GM18511 (cell line): ENCODE data around the gene NINL.
A peak's percentile ranks its signal among the peaks of the same experiment; 100 is the strongest.

Experiments used
- ATAC-seq: cut with Tn5 transposase; IDR thresholded peaks from one replicate; pipeline ENCODE4 v1.9.1; 2021; ENCODE audit warnings: mild to moderate bottlenecking, moderate library complexity; ENCODE audit not compliant: unreplicated experiment

The NINL gene

DNA sequence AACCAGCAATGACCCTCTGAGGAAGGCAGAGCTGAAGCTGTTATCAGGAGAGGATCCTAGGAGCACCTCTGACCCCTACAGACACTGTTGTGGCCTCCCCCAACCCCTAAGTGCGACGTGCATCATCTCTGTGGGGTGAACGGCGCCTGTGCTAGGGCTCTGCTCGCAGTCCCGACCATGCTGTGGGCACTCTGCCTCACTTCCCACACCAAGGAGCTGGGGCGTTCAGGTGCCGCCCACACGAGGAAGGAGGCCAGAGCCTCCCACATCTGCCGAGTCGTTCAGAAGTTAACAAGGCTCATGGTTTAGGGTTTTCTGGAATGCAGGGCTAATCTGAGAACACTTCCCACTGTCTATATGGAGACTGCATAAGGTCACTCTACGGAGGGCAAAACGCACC is 115.8 kb downstream of the NINL start:
- ATAC-seq: no peak

DNA sequence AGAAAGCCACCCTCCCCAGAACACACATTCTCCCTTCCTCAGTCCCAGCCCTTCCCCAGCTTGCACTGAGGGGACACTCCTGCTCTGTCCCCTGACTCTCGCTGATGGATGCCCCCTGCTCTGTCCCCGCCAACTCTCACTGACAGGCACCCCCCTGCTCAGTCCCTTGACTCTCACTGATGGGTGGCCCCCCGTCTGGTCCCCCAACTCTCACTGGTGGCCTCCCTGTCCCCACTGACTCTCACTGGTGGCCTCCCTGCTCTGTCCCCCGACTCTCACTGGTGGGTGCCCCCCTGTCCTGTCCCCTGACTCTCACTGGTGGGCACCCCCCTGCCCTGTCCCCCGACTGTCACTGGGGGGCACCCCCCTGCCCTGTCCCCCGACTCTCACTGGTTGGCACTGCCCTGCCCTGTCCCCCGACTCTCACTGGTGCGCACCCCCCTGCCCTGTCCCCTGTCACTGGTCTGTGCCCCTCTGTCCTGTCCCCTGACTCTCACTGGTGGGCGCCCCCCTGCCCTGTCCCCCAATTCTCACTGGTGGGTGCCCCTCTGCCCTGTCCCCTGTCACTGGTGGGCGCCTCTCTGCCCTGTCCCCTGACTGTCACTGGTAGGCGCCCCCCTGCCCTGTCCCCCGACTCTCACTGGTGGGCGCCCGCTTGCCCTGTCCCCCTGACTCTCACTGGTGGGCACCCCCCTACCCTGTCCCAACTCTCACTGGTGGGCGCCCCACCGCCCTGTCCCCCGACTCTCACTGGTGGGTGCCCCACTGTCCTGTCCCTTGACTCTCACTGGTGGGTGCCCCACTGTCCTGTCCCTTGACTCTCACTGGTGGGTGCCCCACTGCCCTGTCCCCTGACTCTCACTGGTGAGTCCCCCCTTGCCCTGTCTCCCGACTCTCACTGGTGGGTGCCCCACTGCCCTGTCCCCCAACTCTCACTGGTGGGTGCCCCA is 116.9 kb downstream of the NINL start:
- no peak for ATAC-seq

DNA sequence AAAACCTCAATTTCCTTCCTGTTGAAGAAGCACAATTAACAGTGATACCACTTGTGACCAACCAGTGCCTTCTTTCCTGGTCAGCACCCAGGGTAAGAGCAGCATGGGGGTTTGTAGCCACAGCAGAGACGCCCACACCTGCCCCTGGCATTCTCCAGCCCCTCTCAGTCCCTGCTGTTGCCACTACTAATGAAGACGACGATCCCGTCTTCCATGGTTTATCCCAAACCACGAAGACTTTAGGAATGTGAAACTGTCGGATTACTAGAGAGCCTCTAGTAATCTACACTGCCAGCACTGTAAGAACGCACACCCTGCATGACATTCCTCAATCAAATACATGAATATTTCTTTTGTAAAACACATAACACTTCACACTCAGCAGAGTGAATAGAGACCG is 117.9 kb downstream of the NINL start:
- no peak for ATAC-seq

DNA sequence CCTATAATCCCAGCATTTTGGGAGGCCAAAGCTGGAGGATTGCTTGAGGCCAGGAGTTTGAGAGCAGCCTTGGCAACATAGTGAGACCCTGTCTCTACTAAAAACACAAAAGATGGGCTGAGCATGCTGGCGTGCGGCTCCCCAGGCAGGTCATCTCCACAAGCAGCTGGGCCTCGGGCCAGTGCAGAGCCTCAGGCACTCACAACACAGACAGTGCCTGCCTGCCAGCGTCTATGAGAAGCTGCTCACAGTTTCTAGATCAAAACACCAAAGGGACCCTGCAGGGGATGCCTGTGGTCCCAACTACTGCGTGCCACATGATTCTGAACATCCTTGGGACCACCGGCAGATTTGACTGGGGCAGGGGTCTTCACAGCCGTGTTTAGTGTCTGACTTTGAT is 118.5 kb downstream of the NINL start:
- ATAC-seq: no peak

DNA sequence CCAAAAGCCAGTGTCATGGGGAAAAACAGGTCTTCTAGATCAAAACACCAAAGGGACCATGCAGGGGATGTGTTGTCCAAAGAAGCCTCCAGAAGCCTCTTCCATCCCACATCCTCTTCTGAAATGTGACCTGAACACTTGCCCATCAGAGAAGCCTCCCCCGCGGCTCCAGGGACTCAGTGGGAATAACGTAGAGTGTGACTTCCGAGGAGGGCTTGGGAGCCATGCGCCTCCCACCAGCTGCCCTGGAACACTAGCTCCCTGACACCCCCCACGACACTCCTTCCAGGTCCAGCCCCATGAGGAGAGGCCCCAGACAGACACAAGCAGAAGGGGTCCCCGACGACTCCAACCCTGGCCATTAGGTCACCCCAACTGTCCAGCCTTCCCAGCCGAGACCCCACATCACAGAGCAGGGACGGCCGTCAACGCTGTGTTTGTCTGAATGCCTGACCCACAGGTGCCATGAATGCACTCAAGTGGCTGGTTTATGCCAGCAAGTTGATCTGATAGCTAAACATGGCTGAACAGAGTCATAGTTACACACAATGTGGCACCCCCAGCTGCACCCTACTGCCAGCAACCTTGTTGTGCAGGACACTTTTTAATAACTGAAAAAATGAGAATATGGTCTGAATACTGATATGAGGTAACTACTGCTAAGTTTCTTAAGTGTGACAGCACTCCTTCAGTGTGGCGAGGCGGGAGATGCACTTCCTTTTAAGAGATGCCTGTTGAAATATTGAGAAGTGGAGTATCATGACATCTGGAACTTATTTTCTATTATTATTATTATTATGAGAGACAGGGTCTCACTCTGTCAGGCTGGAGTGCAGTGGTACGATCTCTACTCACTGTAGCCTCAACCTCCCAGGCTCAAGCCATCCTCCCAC is 119.8 kb downstream of the NINL start:
- ATAC-seq: no peak

DNA sequence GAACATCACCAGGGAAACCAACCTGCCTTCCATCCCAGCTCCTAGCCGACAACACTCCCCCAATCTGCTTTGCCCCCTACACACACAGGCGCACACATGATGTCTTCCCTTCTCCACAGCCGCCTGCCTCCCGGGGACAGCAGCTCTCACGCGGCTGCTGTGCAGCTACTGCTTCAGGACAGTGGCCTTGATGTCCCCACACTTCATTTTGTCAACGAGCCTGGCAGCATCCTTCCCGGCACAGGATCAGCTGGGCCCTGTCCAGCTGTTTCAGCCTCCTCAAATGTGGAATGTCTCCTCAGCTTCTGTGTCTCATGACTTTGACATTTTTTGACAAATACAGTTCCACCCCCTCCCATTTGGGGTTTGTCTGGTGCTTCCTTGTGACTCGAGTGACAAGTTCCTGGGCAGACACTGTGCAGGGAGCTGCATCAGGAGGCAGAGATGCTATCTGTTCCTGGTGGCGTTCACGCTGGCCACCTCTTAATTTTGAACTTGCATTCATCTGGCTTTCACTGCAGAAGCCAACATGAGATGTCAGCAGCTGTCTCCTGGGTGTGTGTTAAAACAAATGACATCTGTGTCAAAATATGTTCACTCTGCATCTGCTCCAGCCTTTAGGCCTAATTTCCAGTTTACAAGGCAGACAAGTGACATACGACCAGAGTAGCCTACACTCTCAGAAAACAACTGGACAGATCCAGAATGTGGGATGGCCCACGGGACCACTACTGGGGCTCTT is 120.7 kb downstream of the NINL start:
- no peak for ATAC-seq

DNA sequence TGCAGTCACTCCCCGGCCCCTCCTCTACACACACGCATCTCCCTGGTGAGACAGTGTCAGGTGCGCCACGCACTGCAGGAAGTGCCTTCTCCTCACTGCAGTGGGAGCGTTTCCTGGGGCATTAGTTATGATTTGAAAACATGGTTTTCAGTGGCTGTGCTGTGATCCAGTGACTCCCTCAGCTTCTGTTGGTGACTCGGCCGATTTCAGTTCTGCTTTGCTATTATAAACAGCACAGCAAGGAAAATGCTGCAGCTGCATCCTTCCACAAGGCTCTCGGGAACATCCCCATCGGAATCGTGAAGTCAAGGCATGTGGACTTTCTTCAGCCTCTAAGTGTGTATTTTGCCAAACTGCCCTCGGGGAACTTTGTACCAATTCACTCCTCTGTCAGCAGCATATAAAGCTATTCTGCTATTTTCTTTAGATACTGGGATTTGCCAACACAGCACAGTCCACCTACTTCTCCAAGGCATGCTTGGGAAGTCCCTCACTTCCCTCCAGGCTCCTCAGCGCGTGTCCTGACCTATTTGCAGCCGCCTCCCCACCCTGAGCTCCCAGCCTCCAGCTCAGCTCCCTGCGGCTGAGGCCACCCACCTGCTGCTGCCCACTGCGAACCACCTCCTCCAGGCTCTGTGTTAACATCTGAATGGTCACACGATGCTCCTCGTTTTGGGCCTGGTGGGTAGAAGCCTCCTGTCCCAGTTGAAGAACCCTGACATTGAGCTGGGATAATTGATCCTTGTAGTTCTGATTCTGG is 123.4 kb downstream of the NINL start:
- ATAC-seq: peak; percentile 62

DNA sequence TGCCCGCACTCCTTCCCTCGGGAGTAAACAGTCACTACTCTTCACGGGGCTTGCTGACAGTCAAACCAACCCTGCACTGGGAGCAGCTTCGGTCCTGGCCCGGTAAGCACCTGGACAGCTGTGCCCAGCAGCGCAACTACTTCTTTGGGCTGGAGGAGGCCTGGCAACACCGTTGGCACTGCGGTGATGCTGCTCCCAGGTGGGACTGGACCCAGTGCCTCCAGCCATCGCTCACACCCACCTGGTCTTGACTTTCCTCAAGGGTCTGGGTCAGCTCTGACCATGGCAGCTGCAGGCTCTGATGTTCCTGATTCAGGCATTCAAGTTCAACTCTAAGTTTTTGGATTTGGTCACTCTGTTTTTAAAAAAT is 124.1 kb downstream of the NINL start:
- no peak for ATAC-seq

DNA sequence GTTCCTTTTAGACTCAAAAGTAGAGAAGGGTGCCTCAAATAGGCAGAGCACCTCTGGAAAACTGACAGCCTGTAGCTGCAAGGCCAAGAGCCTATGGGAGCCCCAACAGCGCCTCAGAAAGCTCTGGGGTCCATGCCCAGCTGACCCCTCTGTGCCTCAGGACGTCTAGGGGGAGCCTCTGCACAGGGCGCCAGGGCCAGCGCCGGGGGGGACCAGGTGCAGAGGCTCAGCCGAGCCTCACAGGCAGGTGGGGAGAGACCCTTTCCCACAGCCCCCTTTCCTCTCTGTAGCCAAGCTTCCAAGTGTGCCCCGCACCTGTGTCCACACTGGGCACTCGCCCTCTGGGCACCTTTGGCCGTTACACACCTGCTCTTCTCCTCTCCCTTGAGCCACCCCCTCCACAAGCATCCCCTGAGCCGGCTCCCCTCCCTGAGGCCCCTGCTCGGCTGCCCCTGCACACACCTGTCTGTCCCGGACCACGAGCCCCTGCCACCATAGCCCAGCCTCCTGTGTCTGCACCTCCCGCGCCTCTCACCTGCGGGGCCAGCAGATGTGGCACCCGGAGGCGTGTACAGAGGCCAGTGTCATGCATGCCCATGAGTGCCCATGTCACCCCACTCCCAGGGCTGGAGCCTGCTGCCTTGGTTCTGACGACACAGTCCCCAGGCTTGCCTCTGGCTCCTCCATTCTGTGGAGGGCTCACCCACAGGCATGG is 124.6 kb downstream of the NINL start:
- ATAC-seq: no peak

DNA sequence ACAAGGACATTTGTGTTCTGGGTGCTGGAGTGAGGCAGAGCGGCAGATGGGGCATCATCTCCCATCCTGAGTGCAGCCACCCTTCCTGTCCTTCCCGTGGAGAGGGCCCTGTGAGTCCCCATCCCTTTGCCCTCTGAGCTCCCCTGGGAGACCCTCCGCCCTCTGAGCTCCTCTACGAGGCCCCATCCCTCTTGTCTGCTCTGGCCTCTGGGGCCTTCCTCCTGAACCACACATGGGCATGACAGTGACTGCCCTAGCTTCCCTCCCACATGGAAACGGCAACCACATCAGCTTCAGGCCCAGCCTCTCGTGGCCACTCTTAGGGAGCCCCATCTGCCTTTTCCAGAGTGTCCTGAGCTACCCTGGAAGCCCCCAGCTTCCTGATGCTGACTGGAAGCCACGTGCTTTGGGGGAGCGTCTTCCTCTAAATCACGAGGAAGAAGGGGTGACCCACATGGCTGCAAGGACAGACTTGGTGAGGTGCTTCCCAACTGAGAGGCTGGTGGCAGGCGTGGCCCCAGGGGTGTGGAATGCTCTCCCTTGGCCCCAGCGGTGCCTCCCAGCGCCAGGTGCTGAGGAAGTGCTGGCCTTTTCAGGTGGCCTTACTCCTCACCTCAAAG is 125.3 kb downstream of the NINL start:
- no peak for ATAC-seq

DNA sequence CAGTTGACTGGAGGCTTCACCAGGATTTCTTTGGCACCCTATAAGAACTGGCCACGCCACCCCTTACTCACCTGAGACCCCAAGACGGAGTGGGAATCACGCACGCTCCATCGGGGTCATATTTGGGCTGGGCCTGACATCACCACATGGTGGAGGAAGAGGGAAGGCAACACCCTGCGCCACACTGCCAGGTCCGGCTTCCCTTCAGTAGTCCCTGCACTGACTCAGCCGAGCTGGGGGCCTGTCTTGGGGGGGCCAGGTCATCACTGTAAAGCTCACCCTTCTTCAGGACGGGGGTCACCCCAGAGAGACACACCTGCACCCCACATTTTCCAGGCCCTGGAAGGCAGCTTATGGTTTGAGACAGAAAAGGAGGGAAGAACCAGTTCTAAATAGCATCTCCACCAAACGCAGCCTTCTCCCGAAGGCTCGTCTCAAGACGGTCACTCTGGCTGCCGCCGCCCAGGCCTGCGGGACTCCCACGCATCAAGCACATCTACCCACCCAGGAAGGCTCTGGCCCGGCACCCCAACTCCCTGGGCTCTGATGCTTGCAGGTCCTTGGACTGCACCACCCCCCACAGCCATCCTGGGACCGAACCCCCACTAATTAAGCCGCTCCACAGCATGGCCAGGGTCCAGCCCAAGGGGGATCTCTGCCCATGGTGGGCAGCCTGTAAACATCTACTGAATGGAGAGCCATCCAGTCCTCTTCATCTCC is 126.1 kb downstream of the NINL start:
- ATAC-seq: no peak

DNA sequence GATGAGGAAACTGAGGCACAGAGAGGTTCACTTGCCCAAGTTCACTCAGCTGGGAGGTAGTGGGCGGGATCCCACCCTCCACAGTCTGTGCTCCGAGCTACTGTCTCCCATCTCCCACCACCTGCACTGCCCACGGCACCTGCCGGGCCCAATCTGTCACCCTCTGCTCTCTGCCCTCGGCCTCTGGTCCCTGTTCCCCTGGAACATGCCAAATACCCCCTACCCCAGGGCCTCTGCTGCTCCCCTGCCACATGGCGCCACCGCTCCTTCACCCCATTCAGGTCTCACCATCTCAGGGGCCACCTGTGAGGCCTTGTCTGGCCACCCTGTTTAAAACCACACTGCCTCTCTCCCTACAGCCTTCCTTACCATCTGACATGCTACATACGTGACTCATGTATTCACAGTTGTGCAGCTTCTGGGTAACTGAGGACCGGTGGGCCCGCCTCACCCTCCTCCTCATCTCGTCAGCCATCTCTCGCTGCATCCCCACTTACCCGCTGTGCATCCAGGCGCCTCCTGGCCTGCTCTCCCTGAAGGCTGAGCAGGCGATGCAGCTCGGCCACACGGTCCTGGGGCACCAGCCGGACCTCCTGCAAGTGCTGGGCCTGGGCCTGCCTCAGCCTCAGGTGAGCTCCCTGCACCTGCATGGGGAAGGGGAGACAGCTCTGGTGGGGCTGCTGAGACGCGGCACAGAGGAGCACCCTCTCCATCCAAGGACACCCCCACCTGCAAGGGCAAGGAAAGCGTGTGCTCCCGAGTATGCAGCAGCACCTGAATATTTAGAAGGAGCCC is 127.2 kb downstream of the NINL start:
- no peak for ATAC-seq

DNA sequence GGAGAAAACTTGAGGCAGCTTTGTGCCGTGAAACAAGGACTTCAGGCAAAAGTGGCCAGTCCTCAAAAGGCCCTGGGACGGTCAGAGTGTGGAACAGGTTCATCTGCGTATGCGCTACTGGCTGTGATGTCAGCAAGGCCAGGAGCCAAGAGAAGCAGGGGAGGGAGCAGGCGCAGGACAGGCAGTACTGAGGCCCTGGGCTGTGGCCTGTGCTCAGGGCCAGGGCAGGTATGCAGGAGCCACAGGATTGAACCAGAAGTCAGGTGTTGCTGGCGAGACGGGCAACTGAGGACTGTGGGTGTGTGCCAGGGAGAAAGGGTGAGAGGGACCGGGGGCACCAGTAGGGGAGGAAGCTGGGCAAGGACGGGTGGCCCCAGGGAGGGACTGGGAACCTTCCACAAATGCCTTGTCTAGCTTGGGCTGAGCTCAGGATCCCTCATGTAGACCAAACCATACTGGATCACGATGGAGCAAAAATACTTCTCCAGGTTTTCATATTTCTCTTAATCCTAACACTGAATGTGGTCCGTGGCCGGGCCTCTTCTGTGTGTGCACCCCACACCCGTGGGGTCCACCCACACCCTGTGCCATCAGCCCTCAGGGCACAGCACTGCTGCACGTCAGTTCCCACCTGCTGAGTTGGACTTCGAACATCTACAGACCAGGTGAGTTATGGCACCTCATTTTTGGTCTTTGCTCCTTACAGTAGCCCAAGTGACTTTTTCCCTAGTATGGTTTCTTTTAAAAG is 131.0 kb downstream of the NINL start:
- no peak for ATAC-seq

DNA sequence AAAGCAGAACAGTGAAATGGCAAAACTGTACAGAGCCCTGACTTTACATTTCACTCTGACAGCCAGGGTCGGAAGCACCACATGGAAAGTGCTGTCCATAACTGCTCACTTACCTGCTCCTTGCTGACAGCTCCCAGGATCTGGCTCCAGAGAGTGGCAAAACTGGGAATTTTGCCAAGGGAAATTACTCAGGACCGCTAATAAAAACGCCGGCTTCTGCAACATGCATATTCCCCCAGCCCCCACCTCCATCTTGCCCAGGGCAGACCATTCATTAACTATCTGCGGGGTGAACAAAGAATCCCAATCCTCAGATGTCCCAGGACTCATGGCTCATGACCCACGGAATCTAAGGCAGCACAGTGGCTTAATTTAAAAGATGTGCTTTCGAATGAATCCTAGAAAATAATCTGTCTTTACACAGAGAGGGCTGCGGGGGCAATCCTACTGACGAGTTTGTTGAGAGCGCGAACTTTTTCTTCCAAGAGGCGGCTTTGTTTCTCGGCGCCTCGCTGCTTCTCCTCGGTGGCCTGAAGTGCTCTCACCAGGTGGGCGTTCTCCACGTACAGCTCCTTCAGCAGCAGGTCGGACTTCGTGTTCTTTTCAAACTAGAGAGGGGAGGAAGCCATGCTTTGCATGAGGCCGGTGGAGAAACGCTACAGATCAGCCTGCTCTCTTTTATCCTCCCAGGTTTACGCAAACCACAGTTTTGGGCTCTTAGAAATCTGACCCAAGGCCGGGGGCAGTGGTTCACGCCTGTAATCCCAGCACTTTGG is 132.1 kb downstream of the NINL start:
- ATAC-seq: no peak

DNA sequence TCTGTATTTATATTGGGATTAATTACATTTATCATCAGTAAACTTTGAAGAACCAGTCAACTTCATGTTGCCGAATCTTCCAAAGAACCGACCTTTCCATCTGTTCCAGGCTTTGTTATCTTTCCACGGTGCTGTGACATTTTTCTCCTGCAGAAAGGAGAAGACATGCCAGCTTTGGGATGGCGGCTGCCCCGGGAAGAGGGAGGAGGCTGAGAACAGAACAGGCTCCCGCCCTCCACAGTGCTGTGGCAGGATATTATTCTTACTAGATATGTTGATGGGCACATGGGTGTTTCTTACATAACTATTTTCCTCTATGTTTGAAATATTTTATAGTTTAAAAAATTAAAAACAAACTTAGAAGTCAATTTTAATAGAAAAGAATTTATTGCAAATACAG is 133.0 kb downstream of the NINL start:
- no peak for ATAC-seq

DNA sequence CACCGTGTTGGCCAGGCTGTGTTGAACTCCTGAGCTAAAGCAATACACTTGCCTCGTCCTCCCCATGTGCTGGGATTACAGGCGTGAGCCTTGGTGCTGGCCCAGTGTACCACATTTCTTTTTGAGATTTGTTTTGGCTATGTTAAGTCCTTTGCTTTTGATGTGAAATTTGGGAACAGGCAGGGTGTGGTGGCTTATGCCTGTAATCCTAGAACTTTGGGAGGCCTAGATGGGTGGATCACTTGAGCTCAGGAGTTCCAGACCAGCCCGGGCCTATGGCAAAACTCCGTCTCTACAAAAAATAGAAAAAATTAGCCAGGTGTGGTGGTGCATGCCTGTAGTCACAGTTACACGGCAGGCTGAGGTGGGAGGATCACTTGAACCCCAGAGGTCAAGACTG is 137.7 kb downstream of the NINL start:
- ATAC-seq: no peak

DNA sequence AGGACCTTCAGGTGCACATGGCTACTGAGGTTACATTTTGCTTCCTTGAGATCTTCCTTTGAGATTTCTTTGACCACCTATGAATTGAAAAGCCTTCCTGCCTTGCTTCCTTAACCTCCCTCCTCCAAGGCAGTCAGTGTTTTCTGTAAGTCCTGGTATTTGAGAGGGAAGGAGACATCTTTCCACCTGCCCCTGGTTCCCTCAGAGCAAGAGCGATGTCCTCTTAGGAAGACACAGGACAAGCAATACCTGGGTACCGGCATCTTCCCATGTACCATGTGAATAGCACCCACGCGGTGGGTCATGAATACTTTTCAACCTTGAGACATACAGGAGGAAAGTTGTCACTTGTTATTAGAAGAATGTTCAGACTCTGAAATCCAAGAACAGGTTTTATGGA is 140.8 kb downstream of the NINL start:
- ATAC-seq: no peak
